GM12892 (cell line): Measurements from ENCODE around the gene KCNAB1.

Experiments
- POLR2A ChIP-seq: IDR thresholded peaks from 2 replicates; pipeline ENCODE4 v1.6.1; 2011; ENCODE audit warnings: low read depth, low read length, control low read depth
- TAF1 ChIP-seq: IDR thresholded peaks from 2 replicates; pipeline ENCODE4 v1.6.1; 2011; ENCODE audit warnings: low read depth, mild to moderate bottlenecking, control low read depth, low read length, borderline replicate concordance

GRCh38 chr3:156554515-156554841, 434.1 kb downstream of the KCNAB1 start:
- no peak for TF ChIP-seq POLR2A
- TF ChIP-seq TAF1: no peak
